Measurements from ENCODE around the gene MATCAP1. TPM values are rescaled to one million over a fixed set of nuclear protein-coding genes. Genes with fewer than 3 reads are reported as not detected.

MATCAP1 gene
- total RNA-seq, 1 donor from 2014 or later: 5.8 TPM

GRCh38 chr16:67209565-67209964 is 25.8 kb upstream of the MATCAP1 start:
- no peak overlapping the region for H3K4me3 ChIP-seq (ENCODE audit: low read depth, low read length)
- FAIRE-seq (no peak), DNase-seq (ENCODE audit: low read depth) (no peak)
- no peaks in the 10 kb centered on the region for H3K27me3 ChIP-seq (ENCODE audit: control insufficient read depth, insufficient read depth, low read length)
- no peaks in the 10 kb centered on the region for H3K36me3 ChIP-seq (ENCODE audit: control insufficient read depth, insufficient read depth, low read length)
- no peak for TF ChIP-seq CTCF (IDR thresholded peaks at IDR 0.05; ENCODE audit: insufficient read depth, low read length, severe bottlenecking)

GRCh38 chr16:67208154-67208896 is 24.6 kb upstream of the MATCAP1 start:
- no peak for DNase-seq (ENCODE audit: low read depth)
- H3K27me3 ChIP-seq (ENCODE audit: control insufficient read depth, insufficient read depth, low read length): no peaks in the 10 kb centered on the region
- peaks cover 8% of the 10 kb centered on the region for H3K36me3 ChIP-seq (ENCODE audit: control insufficient read depth, insufficient read depth, low read length)
- H3K4me3 ChIP-seq (ENCODE audit: low read depth, low read length): no peak overlapping the region
- no peak for TF ChIP-seq CTCF (IDR thresholded peaks at IDR 0.05; ENCODE audit: insufficient read depth, low read length, severe bottlenecking)
- FAIRE-seq: no peak

GRCh38 chr16:67207249-67208091 is 23.7 kb upstream of the MATCAP1 start:
- Histone ChIP-seq H3K27me3 (ENCODE audit: control insufficient read depth, insufficient read depth, low read length) (no peaks in the 10 kb centered on the region), H3K4me3 (ENCODE audit: low read depth, low read length) (no peak overlapping the region), H3K36me3 (ENCODE audit: control insufficient read depth, insufficient read depth, low read length) (peaks cover 12% of the 10 kb centered on the region)
- peak; percentile 61 for DNase-seq (ENCODE audit: low read depth)
- no peak for FAIRE-seq
- no peak for TF ChIP-seq CTCF (IDR thresholded peaks at IDR 0.05; ENCODE audit: insufficient read depth, low read length, severe bottlenecking)

- TF ChIP-seq CTCF (IDR thresholded peaks at IDR 0.05; ENCODE audit: insufficient read depth, low read length, severe bottlenecking): no peak
These were observed 23.1 kb upstream of the MATCAP1 start for GRCh38 chr16:67206838-67207248.

GRCh38 chr16:67206129-67206837 is 22.5 kb upstream of the MATCAP1 start:
- no peak for DNase-seq (ENCODE audit: low read depth)
- Histone ChIP-seq H3K4me3 (ENCODE audit: low read depth, low read length) (no peak overlapping the region), H3K27me3 (ENCODE audit: control insufficient read depth, insufficient read depth, low read length) (no peaks in the 10 kb centered on the region), H3K36me3 (ENCODE audit: control insufficient read depth, insufficient read depth, low read length) (peaks cover 23% of the 10 kb centered on the region)
- no peak for TF ChIP-seq CTCF (IDR thresholded peaks at IDR 0.05; ENCODE audit: insufficient read depth, low read length, severe bottlenecking)
- peak; percentile 28 for FAIRE-seq

More at GRCh38 chr16:67206838-67207248, 23.1 kb upstream of the MATCAP1 start:
- FAIRE-seq: no peak
- peak; percentile 67 for DNase-seq (ENCODE audit: low read depth)
- Histone ChIP-seq H3K36me3 (ENCODE audit: control insufficient read depth, insufficient read depth, low read length) (peaks cover 17% of the 10 kb centered on the region), H3K4me3 (ENCODE audit: low read depth, low read length) (no peak overlapping the region), H3K27me3 (ENCODE audit: control insufficient read depth, insufficient read depth, low read length) (no peaks in the 10 kb centered on the region)
